ENCODE results near the gene FHAD1.
"Not testable (repeated sequence)": the region's sequence is repeated elsewhere in the genome, so short reads cannot be mapped to it uniquely, and the experiment has no call there.

FHAD1 gene

DNA sequence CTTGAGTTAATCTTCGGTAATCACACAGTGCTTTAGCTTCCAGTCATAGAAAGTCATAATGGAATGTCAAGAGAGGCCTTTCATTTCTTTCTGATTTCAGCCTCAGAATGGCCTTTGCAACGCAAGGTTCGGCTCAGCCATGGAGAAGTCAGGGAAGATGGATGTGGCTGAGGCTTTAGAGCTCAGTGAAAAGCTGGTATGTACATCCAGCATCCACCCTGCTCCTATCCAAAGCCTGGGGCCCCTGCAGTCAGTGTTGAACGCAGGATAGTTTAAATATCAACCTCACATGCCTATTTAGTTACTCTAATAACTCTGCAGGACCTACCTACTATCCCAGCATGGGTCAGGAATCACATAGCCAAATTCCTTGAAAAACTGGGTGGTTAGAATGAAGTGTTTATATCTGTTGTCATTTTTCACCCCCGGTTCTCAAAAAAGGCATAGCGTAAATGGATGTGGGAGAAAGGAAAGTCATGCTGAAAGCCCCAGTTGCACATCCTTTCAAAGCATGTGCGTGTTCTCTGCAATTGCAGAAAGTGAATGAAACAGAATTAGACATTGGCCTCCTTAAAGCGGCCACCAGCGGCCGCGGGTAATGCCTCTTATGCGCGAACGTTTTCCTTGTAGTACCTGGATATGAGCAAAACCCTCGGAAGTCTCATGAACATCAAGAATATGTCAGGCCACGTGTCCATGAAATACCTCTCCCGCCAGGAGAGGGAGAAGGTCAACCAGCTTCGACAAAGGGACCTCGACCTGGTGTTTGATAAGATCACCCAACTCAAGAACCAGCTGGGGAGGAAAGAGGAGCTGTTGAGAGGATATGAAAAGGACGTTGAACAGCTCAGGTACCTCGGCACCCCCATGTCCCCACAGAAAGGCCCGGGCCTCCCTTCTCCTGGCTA is 133.8 kb downstream of the FHAD1 start:
- DNase-seq, result no peak

DNA sequence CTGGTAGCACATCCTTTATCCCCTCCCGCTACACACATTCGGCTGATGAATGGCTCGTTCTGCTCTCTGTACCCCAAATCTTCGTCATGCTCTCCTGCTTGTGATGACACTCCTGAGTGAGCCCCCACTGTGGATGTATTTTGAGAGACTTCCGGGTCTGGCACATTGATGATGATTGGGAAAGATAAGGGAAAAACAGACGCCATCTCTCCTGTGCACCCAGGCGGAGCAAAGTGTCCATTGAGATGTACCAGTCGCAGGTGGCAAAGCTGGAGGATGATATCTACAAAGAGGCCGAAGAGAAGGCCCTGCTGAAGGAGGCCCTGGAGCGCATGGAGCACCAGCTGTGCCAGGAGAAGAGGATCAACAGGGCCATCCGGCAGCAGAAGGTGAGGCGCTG is 134.8 kb downstream of the FHAD1 start:
- DNase-seq, result no peak

DNA sequence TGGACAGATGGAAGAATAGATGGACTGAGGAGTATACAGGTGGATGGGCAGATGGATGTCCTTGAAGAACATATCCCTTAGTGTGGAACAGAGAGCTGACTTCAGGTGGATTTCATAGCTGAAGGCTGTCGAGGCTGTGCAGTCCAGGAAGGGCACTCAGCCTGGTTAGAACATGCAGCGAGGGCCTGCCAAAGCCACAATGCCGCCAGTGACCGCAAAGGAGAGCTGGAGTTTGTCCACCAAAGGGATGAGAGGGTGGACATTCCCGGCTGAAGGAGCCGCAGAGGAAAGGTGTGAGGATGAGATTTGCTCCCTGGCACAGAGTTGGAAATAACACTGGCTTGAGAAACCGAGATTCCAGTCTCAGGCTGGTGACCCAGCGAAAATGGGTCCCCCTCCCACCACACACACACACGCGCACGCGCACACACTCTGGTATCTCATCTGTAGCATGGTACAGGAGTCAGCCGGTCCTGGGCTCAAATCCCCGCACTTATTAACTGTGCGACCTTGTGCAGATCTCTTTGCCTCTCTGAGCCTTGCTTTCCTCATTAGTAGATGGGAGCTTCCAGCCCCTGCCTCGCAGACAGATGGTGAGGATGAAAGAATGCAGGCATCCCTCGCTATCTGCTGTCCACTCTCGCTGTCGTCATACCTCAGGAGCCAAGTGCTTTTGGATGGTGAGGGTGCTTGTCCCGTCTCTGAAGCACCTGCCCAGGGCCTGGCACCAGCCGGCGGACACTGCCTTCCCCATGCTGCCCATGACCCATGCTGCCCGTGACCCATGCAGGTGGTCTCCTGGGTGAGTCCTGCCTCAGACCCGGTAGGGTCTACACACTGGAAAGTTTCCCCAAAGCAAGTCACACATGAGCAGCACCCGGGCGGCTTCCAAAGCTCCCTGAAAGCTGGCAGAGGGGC is 135.8 kb downstream of the FHAD1 start:
- no peak for DNase-seq

DNA sequence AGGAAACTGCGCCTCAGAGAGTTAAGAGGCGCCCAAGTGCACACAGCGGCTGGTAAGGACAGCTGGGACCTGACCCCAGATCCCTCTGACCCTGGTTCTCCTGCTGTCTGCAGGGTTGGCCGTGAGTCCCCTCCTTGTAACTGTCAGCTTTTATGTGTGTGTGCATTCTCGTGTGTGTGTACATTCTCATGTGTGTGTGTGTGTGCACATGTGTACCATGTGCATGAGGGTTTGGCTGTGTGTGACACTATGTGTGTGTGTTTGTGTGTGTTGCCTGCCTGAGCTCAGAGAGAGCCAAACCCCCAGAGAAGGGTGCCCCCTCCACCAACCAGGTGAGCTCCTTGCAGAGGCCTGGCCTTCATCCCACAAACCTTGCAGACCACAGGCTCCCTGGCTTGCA is 136.8 kb downstream of the FHAD1 start:
- DNase-seq, result no peak

DNA sequence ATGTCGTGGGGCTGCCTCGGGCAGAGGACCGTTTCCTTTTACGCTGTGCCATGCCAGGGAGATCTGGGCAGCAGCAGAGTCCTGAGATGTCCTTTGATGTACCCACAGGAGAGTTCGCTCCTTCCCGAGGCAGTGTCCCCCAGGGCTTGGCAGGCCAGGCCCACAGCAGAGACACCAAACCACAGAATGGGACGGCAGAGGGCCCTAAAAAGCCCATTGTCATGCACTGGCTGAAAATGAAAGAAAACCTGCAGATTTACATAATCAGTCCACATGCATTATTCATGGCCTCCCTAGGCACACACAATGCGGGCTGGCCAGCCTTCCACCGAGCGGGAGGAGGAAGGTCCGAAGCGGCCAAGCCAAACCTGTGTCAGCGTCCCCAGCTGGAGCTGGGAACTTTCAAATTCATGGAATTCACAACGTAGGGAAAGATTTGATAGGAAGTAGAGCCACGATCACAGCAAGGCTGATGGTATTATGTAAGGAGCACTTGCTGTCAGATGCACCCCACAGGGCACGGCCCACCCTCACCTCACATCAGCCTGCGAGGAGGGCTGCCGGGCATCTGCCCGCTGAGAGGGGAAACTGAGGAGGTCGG is 137.4 kb downstream of the FHAD1 start:
- no peak for DNase-seq

DNA sequence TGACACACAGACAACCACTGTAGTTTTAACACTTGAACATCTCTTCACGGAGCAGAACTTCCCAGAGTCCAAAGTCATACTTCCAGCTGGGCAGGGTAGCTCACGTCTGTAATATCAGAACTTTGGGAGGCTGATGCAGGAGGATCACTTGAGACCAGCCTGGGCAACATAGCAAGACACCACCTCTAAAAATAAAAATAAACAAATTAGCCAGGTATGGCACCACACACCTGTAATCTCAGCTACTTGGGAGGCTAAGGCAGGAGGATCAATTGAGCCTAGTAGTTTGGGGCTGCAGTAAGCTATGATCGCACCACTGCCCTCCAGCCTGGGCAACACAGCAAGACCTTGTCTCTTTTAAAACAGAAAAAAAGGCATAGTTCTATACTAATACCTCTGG is 138.4 kb downstream of the FHAD1 start:
- no peak for DNase-seq

DNA sequence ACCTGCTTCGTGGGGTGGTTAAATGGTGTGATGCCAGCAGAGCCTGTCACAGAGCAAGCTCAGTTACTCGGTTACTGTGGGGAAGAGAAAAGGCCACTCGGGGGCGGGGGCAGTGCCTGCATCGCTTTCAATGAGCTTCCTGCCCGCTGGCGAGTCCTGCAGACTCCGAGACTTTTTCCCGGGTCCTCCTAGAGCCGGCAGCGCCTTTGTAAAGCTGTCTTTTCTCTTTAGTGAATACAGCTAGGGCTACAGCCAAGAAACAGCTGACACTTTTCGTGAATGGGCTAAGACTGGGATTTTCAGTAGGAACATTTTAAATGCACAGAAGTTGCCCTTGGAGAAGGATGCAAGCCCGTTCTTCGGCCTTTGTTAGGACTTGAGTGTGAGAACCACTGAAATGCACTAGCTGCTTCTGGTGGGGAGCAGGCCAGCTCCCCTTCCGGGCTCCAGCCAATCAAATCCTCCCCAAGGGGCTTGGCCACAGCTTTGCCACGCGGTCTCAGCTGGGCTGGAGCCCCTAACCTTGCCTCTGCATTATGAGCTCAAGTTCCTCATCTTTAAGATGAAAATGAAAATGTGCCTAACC is 139.2 kb downstream of the FHAD1 start:
- DNase-seq, result no peak

DNA sequence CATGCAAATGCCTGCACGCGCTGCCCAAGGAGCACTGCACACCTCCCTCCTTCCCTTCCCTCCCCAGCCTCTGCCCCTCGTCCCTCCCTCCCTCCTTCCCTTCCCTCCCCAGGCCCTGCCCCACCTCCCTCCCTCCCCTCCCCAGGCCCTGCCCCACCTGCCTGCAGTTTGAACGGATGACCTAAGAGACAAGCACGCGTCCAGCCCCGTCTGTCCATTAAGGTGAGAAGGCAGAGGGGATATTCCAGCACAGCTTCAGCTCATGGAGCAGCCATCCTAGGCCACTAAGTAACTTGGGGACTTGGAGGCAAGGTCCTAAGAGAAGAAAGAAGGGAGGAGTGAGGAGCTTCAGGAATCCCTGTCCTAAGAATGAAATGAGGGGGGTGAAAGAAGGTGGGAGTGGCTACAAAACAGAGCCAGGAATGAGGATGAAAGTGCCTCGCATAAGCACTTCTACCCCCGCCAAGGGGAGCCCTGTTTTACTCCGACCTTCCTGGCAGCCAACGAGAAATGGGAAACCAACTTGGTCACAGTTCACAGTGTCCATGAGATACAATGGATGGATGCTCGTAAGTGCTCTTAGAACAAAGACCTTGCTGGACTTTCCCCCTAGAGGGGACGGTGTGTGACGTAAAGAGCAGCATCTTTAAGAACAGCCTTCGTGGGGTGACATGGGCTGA is 141.3 kb downstream of the FHAD1 start:
- DNase-seq, result no peak

DNA sequence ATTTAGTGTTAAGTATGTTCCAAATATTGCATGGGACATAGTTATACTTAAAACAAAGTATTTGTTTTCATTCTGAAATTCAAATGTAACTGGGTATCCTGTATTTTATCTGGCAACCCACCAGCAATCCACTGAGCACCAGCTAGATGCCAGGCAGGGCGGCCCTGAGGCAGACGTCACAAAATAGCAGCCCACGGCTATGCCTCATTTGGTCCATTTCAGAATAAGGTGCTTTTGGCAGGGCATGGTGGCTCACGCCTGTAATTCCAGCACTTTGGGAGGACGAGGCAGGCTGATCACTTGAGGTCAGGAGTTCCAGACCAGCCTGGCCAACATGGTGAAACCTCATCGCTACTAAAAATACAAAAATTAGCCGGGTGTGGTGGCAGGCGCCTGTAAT is 142.8 kb downstream of the FHAD1 start:
- not testable (repeated sequence) for DNase-seq

DNA sequence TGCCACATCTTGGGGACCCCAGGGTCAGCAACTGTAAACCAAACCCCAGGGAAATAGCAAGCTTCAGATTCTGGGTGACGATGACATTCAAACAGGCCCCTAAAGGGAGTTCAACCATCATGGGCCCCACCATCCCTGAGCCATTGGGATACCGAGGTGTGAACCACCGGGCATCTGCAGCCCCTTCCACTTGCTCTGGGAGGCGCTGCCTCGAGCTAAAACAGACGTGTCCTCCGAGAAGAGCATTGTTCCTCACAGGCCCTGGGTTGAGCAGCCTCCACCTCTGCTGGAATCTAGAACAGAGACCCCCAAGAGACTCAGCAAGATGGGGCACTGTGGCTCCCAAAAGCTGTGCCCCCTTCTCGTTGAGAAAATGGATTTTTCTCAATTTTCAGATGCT is 143.6 kb downstream of the FHAD1 start:
- DNase-seq, result no peak

DNA sequence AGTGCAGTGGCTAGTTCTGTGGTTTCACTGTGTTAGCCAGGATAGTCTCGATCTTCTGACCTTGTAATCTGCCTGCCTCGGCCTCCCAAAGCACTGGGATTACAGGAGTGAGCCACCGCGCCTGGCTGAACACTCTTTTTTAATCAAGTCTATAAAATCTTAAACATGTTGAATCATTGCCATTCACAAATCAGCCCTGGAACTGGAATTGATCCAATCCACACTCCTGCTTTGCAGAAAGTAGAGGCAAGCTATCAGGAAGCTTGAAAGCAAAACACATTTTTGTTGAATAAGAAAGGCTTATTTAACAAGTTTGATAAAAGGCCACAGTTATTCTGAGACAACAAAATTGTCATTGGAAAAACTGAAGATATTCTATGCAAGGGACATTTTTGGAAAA is 144.3 kb downstream of the FHAD1 start:
- no peak for DNase-seq

DNA sequence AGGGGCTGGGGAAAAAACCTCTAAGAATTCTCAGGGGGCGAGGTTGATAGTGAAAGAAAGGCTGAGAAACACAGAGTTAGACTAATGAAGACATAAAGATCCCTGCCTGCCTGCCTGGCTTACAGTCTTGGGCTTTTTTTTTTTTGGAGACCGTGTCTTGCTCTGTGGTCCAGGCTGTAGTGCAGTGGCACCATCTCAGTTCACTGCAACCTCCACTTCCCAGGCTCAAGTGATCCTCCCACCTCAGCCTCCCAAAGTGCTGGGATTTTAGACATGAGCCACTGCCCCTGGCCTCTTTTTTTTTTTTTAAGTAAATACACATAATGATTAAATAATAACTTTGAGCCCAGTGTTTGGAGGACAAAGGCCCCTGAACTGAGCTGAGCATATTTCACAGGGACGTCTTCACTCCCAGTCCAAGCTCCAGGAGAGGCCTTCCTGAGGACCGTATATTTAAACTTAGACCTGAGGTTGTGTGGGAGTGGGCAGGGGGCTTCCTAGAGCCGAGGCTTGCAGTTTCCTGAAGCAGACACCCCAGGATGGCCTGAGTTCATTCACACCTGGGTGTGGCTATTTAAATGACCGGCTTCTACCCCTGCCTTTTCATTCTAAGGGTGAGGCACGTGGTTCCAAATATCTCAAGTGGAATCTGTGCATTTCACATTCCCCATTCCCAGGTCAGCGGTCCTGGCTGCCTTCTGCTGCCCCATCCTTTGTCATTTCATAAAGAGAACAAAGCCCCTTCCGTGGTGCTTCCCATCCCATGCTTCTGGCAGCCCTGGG is 146.6 kb downstream of the FHAD1 start:
- no peak for DNase-seq

DNA sequence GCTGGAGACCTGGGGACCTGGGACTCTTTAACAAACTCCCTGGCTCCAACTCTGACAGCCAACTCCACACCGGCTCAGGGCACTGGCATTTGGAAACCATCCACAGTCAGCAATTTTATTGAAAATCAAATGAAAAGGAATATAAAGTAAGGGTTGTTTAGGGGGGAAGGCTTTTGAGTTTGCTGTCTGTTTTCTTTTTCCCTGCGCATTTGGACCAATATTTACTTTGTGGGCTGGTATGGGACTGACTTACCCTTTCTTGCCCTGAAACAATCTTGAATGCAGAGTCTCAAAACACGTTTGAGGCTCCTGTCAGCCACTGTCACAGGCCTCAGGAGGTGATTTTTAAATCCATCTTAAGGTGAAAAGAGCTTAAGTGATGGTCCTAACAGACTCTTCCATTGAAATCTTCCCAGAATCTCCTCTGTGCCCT is 147.3 kb downstream of the FHAD1 start:
- no peak for DNase-seq

DNA sequence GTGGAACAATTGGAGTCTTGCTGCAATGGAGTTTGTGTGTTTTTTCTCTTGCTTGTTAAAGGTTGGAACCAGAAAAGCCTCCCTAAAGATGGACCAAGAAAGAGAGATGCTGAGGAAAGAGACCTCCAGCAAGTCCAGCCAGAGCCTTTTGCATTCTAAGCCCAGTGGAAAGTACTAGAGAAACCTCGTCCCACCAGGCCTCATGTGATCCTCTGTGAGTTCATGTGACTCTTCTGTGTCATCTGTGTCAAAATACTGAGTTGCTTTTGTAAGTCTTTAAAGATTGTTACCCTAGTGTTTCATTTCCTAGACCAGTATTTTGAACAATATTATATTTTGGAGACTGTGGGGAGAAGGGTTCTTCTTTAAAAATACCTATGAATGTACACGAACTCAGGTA is 150.2 kb downstream of the FHAD1 start:
- DNase-seq, result no peak

DNA sequence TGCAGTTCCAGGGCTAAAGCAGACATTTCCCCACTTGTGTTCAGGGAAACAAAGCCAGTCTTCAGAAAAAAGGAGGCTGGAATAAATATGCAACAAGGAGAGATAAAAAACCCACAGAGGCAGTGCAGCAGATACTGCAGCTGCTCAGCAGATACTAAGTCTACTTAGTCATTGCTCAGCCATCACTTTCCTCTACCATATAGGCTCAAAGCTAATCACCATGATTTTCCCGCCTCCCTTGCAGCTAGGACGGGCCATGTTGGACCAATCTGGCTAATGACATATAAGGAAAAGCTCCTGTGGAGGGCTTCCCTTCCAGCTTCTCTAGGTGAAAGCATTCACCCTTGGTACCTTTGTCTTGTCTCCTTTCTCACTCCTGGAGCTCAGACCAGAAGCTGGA is 152.7 kb downstream of the FHAD1 start:
- no peak for DNase-seq

DNA sequence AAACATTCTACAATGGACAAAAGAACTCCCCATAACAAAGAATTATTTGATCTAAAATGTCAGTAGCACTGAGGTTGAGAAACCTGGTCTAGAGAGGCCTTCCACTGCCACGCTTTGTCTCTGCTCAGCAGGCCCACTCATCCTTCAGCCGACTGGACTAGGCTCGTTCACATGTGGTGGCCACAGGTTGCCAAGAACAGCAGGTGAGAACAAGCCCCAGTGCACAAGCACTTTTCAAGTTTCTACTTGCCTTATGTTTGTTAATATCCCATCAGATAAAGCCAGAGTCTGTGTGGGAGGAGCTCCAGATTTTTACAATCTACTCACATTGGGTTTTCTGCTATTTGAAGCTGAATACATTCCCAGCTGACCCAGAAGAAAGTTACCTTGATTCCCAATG is 153.6 kb downstream of the FHAD1 start:
- no peak for DNase-seq

DNA sequence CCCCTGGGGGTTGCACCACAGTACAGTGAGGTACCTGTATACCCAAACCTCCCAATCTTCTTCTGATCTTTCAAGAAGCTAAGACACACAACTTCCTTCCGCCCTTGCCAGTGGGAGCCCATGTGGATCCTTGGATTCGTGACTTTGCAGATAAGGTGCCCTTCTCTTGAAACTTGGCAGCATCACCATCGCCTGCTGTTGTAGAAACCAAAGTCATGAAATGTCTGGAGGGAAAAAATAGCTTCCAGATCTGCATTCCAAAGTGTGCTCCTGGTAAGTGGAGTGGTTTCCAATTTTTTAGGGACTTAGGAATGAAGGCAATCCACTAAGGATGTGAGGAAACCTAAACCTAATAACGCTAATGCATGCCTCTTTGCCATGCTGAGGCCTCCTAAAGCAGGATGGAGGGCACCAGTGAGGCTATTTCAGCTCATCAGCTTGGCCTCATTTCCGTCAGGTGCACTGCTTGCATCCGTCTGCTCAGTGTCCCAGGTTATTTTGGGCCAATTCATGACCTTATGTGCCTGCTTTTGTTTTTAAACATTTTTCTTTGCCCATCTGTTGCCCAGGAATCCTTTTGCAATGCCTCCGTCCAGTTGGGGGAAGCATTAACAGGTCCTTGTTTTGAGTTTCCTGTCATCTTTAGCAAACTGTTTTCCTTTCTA is 154.5 kb downstream of the FHAD1 start:
- DNase-seq, result no peak

DNA sequence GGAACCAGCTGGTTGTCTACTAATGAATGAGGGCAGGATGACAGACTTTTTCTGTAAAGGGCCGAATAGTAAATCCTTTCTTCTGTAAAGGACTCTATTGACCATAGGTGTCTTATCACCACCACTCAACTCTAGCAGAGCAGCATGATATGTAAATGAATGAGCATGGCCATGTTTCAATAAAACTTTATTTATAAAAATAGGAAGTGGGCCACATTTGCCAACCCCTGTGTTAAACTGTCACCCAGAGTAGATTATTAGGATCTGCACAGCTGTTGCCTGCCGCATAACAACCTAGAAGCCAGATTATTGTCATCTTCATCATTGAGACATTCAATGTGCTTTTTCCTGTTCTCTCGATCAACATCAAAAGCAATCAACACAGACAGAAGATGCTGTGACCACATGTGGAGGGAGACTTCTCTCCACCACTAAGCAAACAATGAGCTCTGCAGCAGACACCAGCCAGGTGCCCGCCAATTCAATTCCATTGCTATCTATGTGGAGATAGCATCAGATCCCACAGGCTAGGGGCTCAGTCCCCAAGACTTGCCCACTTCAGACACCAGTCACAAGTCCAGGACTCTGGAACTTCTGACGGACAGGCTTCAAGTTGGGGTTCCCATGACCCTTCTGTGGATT is 155.9 kb downstream of the FHAD1 start:
- no peak for DNase-seq

DNA sequence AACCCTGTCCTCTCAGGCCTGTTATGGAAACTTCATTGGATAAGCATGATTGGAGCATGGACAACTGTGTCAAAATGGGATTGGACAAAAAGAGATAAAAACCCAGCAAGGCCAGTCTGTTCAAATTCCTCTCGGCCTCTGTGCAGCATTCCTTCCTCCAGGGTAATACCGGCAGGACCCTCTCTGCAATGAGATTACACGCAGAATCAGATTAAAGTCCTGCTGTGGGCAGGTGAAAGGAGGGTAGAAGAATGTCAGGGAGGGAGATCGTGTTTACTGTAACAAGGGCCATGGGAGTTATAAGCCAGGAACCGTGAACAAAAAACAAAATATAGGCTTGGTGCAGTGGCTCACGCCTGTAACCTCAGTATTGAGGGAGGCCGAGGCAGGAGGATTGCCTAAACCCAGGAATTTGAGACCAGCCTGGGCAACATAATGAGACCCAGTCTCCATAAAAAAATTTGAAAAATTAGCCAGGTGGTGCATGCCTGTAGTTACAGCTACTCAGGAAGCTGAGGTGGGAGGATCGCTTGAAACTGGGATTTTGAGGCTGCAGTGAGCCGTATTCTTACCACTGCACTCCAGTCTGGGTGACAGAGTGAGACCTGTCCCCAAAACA is 157.0 kb downstream of the FHAD1 start:
- no peak for DNase-seq
